Measurements from ENCODE around the gene DAO. TPM values are rescaled to one million over a fixed set of nuclear protein-coding genes. Genes with fewer than 3 reads are reported as not detected.

Gene DAO
- total RNA-seq, 1 donor from 2014 or later, result not detected

- no peak for DNase-seq (ENCODE audit: low spot score)
Measured at GRCh38 chr12:108918960-108919642, 39.2 kb downstream of the DAO start.

GRCh38 chr12:108921946-108922345 is 42.1 kb downstream of the DAO start:
- DNase-seq (ENCODE audit: low spot score), result no peak

- DNase-seq (ENCODE audit: low spot score), result no peak
Measured at GRCh38 chr12:108922918-108923317, 43.0 kb downstream of the DAO start.

- no peak for DNase-seq (ENCODE audit: low spot score)
Measured at GRCh38 chr12:108928695-108929094, 48.8 kb downstream of the DAO start.

- DNase-seq (ENCODE audit: low spot score), result peak; percentile 26
Measured at GRCh38 chr12:108930155-108930554, 50.3 kb downstream of the DAO start.

GRCh38 chr12:108930756-108931155 is 50.9 kb downstream of the DAO start:
- no peak for DNase-seq (ENCODE audit: low spot score)

- DNase-seq (ENCODE audit: low spot score), result no peak
Measured at GRCh38 chr12:108933949-108934348, 54.1 kb downstream of the DAO start.

- no peak for DNase-seq (ENCODE audit: low spot score)
Measured at GRCh38 chr12:108935159-108935763, 55.4 kb downstream of the DAO start.

- no peak for DNase-seq (ENCODE audit: low spot score)
Measured at GRCh38 chr12:108938247-108938924, 58.5 kb downstream of the DAO start.

GRCh38 chr12:108939594-108939993 is 59.7 kb downstream of the DAO start:
- peak; percentile 21 for DNase-seq (ENCODE audit: low spot score)

- no peak for DNase-seq (ENCODE audit: low spot score)
Measured at GRCh38 chr12:108940138-108940537, 60.2 kb downstream of the DAO start.

- DNase-seq (ENCODE audit: low spot score), result no peak
Measured at GRCh38 chr12:108947097-108947496, 67.2 kb downstream of the DAO start.

- peak; percentile 14 for DNase-seq (ENCODE audit: low spot score)
Measured at GRCh38 chr12:108948367-108948766, 68.5 kb downstream of the DAO start.

GRCh38 chr12:108949976-108950375 is 70.1 kb downstream of the DAO start:
- no peak for DNase-seq (ENCODE audit: low spot score)

Other genes starting within 250 kb of the DAO start
- gene SELPLG, start 246.2 kb upstream of the DAO start, total RNA-seq (ENCODE audit: insufficient read depth, low replicate concordance), result 7.7 TPM
- gene CORO1C, start 148.6 kb upstream of the DAO start, total RNA-seq (ENCODE audit: insufficient read depth, low replicate concordance), result 269 TPM
- gene SSH1, start 22.5 kb upstream of the DAO start, total RNA-seq (ENCODE audit: insufficient read depth, low replicate concordance), result 20.0 TPM
- 2.2 TPM for gene SVOP, start 141.0 kb downstream of the DAO start, total RNA-seq (ENCODE audit: insufficient read depth, low replicate concordance)
- gene USP30, start 172.5 kb downstream of the DAO start, total RNA-seq (ENCODE audit: insufficient read depth, low replicate concordance), result 4.1 TPM
- 18.1 TPM for gene ALKBH2, start 213.4 kb downstream of the DAO start, total RNA-seq (ENCODE audit: insufficient read depth, low replicate concordance)
- gene UNG, start 217.5 kb downstream of the DAO start, total RNA-seq (ENCODE audit: insufficient read depth, low replicate concordance), result 18.1 TPM
- gene ACACB, start 236.5 kb downstream of the DAO start, total RNA-seq (ENCODE audit: insufficient read depth, low replicate concordance), result 27.9 TPM

Data from umbilical cord (tissue), 2 donors.